GM18951 (cell line): ENCODE data around the gene SLC10A6.

Experiments used
- POLR2A ChIP-seq: IDR thresholded peaks from 4 replicates; pipeline ENCODE4 v1.6.1; 2011; ENCODE audit warnings: mild to moderate bottlenecking; ENCODE audit not compliant: insufficient read length, insufficient read depth; ENCODE audit errors: extremely low read depth
- in situ Hi-C: fragments of 300-500 bp; cut with MboI; formaldehyde crosslinking; loops from one replicate; pipeline ENCODE4 v1.12.0; 2022; ENCODE audit warnings: low sequenced_read_pairs, mixed read lengths, inconsistent platforms; ENCODE audit not compliant: unreplicated experiment

SLC10A6 gene

GRCh38 chr4:86872135-86872534 lies 23.0 kb upstream of the SLC10A6 start:
- no peak for TF ChIP-seq POLR2A
- in situ Hi-C loops, result no loop called here

- TF ChIP-seq POLR2A, result no peak
- in situ Hi-C loops, result no loop called here
These were observed 21.4 kb upstream of the SLC10A6 start for GRCh38 chr4:86870442-86871069.

GRCh38 chr4:86857341-86858052 lies 8.3 kb upstream of the SLC10A6 start:
- no peak for TF ChIP-seq POLR2A
- in situ Hi-C loops, result no loop called here

- in situ Hi-C loops, result no loop called here
- TF ChIP-seq POLR2A, result no peak
These were observed 7.7 kb upstream of the SLC10A6 start for GRCh38 chr4:86856896-86857295.

GRCh38 chr4:86855572-86855971 lies 6.4 kb upstream of the SLC10A6 start:
- TF ChIP-seq POLR2A, result no peak
- in situ Hi-C loops, result no loop called here

GRCh38 chr4:86853209-86853608 lies 4.0 kb upstream of the SLC10A6 start:
- in situ Hi-C loops, result no loop called here
- TF ChIP-seq POLR2A, result no peak

GRCh38 chr4:86848136-86848535 lies 1.0 kb downstream of the SLC10A6 start:
- in situ Hi-C loops, result no loop called here
- no peak for TF ChIP-seq POLR2A

- in situ Hi-C loops, result no loop called here
- no peak for TF ChIP-seq POLR2A
These were observed 1.6 kb downstream of the SLC10A6 start for GRCh38 chr4:86847571-86847970.

GRCh38 chr4:86846921-86847320 lies 2.3 kb downstream of the SLC10A6 start:
- in situ Hi-C loops, result no loop called here
- no peak for TF ChIP-seq POLR2A

GRCh38 chr4:86845593-86845992 lies 3.6 kb downstream of the SLC10A6 start:
- in situ Hi-C loops, result no loop called here
- no peak for TF ChIP-seq POLR2A

GRCh38 chr4:86841309-86841708 lies 7.9 kb downstream of the SLC10A6 start:
- no peak for TF ChIP-seq POLR2A
- in situ Hi-C loops, result no loop called here

GRCh38 chr4:86840858-86841257 lies 8.3 kb downstream of the SLC10A6 start:
- in situ Hi-C loops, result no loop called here
- TF ChIP-seq POLR2A, result no peak

- in situ Hi-C loops, result no loop called here
These were observed 11.3 kb downstream of the SLC10A6 start for GRCh38 chr4:86837691-86838503.

More at GRCh38 chr4:86837691-86838503, 11.3 kb downstream of the SLC10A6 start:
- TF ChIP-seq POLR2A, result no peak
